Stimulated activated CD8-positive, alpha-beta memory T cell treated with anti-CD3 and anti-CD28 coated beads, Interleukin-4, amount 100 ng/mL, for 48 hours (primary cell): ENCODE data around the gene MCCC1.

Source experiments
- DNase-seq: peaks from one replicate; pipeline ENCODE4 v3.0.0-alpha.2; 2020

The MCCC1 gene

DNA sequence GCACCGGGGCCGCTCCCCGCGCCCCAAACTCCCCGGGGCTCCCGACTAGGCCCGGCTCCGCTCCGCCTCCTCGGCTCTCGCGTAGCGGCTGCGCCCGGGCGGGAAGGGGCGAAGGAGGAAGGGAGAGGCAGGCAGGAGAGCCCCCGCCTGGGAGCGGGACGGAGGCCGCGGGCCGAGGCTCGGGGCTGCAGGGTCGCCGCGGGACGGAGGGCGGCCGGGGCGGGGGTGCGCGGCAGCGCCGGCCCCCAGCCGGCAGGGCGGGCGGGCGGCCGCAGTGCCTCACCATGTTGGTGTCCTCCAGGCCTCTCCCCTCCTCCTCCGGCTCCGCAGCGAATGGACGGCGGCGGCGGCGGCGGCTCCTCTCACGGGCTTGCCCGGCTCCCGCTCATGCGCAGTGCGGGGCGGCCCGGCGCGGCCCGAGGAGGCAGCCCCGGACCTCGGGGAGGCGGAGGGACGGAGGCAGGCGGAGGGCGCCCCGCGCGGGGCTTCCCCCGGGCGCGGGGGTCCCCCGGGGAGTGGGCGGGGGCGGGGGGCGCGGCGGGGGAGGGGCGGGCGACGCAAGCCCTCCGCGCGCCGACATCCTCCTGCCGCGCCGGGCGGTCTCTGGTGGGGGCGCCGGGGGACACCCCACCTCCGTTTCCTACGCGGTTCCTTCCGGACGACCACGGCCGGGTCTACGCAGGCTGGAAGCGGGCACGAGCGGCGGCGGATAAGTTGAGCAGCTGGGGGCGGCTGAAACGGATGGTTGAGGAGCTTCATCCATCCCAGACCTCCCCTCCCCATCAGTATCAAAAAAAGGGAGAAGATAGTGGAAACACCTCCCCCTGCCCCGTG, 118.9 kb downstream of the MCCC1 start, which contains the start of gene DCUN1D1:
Gene DCUN1D1, minus strand, starts transcription at position 335 of the 834 bp plus-strand sequence. Its CDS starts 49 bp downstream, at position 286.
- peak; percentile 90 for DNase-seq

DNA sequence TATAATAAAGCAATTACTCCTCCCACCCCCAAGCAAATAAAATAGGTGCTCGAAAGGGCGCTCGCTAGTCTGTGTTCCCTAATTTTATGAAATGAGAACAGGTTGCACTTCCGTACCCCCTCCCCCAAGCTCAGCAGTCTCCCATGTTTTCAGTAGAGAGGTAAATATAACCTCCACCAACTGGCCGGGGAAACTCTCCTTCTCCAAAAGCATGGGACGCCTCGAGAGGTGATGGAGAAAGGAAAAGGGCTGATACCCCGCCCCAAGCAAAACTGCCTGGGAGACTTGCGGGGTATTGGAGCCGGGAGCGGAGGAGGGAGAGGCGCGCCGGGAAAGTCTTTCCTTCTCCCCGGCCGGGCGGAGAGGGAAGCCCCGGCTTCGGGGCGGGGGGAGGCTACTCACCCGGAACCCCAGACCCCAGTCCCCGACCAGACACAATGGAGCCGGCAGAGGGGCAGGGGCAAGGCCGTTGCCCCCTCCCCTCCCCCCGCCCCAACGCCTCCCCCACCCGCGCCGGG, 119.6 kb downstream of the MCCC1 start:
- peak; percentile 42 for DNase-seq

DNA sequence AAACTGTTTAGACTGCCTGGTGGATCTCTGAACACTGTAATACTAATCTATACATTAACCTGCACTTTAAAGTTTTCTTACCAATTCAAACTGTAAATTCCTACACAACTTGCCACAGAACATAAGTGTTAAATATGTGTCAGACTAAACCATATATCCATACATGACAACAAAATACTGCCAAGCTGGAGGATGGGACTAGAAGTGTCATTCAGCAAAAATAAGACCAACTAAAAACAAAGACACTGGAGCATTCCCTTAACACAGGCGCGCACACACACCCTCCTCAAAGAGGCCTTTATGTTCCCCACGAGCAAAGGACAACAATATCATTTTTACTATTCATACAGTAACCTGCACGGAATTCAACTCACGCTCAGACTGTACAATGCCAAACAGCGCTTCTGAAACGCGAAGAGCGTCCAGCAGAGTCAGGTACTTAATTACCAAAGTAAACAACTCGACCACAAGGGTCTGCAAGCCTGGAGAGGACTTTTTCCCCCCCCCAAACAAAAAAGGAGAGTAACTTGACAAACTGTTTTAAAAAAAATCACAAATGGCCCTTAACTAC, 120.1 kb downstream of the MCCC1 start:
- DNase-seq = no peak

DNA sequence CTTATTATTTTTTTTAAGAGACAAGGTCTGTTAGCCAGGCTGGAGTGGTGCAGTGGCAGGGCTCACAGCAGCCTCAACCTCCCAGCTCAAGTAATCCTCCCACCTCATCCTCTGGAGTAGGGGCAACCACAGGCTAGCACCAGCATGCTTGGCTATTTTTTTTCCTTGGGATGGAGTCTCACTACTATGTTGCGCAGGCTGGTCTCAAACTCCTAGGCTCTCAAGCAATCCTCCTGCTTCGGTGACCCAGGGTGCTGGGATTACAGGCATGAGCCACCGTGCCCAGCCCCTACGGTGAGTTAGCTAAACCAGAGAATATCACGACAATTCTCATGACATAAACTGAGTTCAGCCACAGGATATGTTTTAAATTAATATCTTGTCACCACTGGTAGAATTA, 120.9 kb downstream of the MCCC1 start:
- DNase-seq = no peak

DNA sequence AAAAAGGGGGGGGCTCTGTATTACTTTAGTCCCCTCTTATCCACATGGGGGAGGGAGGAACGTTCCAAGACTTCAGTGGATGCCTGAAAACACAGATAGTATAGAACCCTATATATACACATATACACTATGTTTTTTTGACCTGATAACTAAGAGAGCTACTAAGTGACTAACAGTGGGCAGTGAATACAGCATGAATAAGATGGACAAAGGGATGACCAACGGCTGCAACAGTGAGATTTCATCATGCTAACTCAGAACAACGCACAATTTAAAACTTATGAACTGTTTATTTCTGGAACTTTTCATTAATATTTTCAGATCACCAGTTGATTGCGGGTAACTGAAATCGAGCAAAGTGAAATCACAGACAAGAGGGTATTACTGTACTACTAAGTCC, 126.2 kb downstream of the MCCC1 start:
- no peak for DNase-seq

DNA sequence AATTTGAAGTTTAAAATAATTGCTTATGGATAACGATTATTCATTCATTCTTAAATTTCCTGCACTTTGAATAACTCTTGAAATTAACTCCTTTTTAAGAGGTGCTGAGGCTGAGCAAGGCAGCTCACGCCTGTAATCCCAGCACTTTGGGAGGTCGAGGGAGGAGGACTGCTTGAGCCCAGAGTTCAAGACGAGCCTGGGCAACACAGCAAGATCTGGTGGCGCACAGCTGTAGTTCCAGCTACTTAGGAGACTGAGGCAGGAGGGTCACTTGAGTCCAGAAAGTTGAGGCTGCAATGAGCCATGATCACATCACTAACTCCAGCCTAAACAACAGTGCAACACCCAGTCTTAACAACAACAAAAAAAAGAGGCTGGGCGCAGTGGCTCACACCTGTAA, 126.9 kb downstream of the MCCC1 start:
- DNase-seq = no peak

DNA sequence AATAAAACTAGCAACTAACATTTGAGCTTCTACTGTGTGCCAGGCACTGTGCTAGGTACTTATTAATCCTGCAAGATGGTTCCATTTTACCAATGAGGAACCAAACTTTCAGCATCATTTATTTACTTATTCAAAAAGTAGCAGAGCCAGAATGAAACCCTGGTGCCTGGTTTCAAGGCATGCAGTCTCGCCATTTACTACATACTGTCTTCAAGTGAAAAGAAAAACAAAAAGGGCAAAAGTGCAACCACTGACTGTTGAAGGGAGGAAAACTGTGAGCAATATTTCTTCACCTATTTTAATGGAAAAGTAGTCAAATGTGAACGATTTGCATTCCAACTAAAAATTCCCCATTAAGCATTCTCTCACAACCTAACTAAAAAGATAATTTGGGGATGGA, 127.7 kb downstream of the MCCC1 start:
- DNase-seq = no peak

DNA sequence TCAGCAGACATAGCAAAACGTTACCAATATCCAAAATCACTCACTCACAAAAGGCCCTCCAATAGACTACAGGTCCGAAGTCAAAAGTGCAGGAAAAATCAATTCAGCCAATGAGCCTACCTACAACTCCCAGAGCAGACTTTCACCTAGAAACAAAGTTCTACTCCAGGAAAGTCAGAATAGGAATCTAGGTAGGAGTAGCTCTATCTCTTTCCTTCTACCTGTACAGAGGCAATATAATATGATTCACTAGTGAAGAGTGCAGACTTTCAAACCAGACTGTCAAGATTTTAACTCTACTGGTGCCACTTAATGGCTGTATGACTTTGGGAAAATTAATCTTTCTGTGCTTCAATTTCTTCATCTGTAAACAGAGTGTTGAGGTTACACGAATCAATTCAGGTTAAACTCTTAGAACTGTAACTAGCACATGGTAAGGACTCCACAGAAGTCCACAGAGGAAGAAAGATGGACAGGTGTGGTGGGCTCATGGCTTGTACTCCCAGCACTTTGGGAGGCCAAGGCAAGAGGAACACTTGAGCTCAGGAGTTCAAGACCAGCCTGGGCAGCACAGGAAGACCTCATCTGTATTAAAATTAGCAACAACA, 128.4 kb downstream of the MCCC1 start:
- no peak for DNase-seq

DNA sequence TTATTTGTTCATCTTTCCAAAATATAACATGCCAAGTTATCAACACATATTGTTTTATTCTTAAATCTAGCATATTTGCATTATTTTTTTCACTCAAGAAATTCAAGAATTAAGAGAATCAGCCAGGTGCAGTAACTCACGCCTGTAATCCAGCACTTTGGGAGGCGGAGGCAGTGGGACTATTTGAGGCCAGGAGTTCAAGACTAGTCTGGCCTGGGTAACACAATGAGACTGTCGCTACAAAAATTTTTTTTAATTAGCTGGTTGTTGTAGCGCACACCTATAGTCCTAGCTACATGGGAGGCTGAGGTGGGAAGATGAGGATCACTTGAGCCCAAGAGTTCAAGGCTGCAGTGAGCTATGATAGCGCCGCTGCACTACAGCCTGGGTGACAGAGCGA, 129.4 kb downstream of the MCCC1 start:
- no peak for DNase-seq

DNA sequence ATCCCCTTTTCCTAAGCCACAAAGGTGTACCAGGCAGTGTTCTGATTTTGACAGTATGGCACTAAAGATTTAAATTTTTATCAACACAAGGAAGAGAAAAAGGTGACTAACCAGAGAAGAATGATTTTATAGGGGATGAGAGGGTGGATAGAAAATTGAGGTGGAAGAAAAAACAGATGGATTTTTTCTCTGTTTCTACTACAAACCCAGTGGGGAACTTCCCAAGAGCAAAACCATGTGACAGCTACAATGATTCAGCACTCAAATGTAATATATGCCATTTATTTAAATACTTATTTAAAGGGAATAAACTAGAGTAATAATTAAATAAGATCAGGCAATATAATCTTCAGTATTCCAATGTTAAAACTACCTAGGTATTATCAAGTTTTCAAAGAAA, 130.0 kb downstream of the MCCC1 start:
- no peak for DNase-seq

DNA sequence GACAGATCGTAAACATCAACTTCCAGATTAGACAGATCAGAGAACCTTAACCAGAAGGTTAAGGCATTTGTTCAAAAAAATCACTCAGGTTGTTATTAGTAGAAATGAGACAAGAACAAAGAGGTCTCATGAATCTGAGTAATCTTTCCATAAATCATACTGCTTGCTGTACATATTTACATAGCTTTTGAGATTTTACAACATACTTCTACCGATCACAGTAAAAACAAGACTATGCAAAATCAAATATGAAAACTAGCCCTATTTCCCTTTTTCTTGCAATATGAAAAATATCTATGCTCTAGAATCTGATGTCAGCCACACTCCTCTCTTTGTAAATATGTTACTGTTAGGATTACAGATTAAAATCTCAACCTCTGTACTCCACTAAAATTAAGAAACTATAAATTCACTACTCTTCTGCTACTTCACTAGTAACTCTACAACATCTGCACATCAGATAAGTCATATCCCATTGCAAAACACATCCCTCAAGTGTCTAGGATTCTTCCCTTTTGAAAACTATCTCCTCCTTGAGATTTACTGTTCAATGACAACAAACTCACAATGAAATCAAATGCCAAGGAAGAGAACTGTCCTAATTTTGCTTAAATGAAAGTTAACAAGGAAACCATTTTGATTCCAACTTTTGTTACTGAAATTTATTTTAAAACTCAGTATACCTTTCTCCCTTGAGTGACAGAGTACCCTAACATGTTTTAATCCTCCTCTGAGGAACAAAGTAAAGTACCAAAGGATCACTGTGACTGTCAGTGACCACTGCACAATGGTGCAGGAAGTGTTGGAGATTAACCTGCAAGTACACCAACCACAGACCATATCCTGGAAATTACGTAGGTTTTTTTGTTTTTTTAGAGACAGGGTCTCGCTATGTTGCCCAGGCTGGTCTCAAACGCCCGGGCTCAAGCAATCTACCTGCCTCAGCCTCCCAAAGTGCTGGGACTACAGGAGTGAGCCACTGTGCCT, 131.8 kb downstream of the MCCC1 start:
- no peak for DNase-seq

DNA sequence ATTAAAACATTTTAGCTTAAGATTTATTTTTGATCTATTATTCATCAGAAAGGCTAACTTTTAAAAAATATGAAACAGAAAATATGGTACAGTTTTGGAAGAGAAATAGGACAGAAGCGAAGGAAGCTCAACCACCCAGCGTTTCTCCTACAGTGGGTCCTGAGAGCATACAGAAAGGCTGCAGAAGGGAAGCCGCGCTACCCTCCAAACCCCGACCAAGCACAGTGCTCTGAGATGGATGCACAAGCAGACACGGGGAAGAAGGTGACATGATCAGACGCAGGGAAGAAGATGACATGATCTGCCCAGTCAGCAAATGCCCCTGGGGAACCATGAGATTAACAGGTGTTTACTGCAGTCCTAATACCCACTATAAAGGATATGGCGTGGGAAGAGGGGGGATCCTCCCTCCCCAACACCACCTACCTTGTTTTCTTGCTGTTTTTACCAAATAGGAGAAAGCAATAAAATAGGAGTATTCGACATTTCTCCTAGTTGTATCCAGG, 133.4 kb downstream of the MCCC1 start:
- DNase-seq = no peak
